A673 (cell line): ENCODE results near the gene TREM1. TPM values are rescaled to one million over a fixed set of nuclear protein-coding genes. Genes with fewer than 3 reads are reported as not detected.

ENCODE experiments used
- BruUV-seq: library from RNA; stranded (reverse); fragments of 400-500 nt; replicated peaks from 2 replicates; lab custom pipeline; 2021; lab: Mats Ljungman, UMichigan
- CTCF ChIA-PET: fragments of 300-600 bp; sonication (Branson Sonifier 250); formaldehyde crosslinking; loops from one replicate; lab custom pipeline; 2022; ENCODE audit warnings: antibody characterized with exemption; lab: Charles Lee
- POLR2A ChIA-PET: fragments of 300-600 bp; sonication (Branson Sonifier 250); formaldehyde crosslinking; loops from one replicate; lab custom pipeline; 2022; ENCODE audit warnings: antibody characterized with exemption; ENCODE audit not compliant: low non-redundant PET; lab: Charles Lee
- DNase-seq: peaks from one replicate; pipeline ENCODE4 v3.0.0-alpha.2; 2015; ENCODE audit warnings: low spot score
- H3K27ac ChIP-seq: fragments of 200-600 bp; sonication (generic); 2 replicates; pipeline ENCODE4 v1.5.1; 2016; ENCODE audit warnings: mixed run types, low read depth, mild to moderate bottlenecking, mixed read lengths, antibody characterized with exemption, low read length; ENCODE audit not compliant: poor library complexity, severe bottlenecking
- H3K27me3 ChIP-seq: fragments of 200-600 bp; sonication (generic); replicated peaks from 2 replicates; pipeline ENCODE4 v1.6.1; 2017; ENCODE audit warnings: mixed run types, low read depth, mild to moderate bottlenecking, mixed read lengths, antibody characterized with exemption, low read length; ENCODE audit not compliant: insufficient read depth, poor library complexity
- H3K36me3 ChIP-seq: fragments of 200-600 bp; sonication (generic); 2 replicates; pipeline ENCODE4 v1.6.1; 2016; ENCODE audit warnings: mixed run types, mild to moderate bottlenecking, mixed read lengths, antibody characterized with exemption, low read length; ENCODE audit not compliant: insufficient read depth, poor library complexity, severe bottlenecking
- H3K4me1 ChIP-seq: fragments of 200-600 bp; sonication (generic); 2 replicates; pipeline ENCODE4 v1.6.1; 2017; ENCODE audit warnings: mixed run types, mild to moderate bottlenecking, mixed read lengths, antibody characterized with exemption, low read length; ENCODE audit not compliant: insufficient read depth, poor library complexity, severe bottlenecking
- H3K4me3 ChIP-seq: fragments of 200-600 bp; sonication (generic); 2 replicates; pipeline ENCODE4 v1.5.1; 2016; ENCODE audit warnings: low read depth, mixed run types, mild to moderate bottlenecking, mixed read lengths, low read length; ENCODE audit not compliant: poor library complexity, severe bottlenecking
- H3K9me3 ChIP-seq: fragments of 200-600 bp; sonication (generic); 2 replicates; pipeline ENCODE4 v1.6.1; 2016; ENCODE audit warnings: mixed run types, low read depth, mild to moderate bottlenecking, mixed read lengths, antibody characterized with exemption, low read length; ENCODE audit not compliant: poor library complexity, severe bottlenecking
- CTCF ChIP-seq: fragments of 300-800, 200-600 bp; sonication (generic); conservative IDR thresholded peaks from 2 replicates; pipeline ENCODE4 v1.5.1; 2017; ENCODE audit warnings: low read depth, mild to moderate bottlenecking, antibody characterized with exemption, low read length, moderate library complexity, mixed read lengths
- EZH2 ChIP-seq: fragments of 200-600 bp; sonication (generic); IDR thresholded peaks from 2 replicates; pipeline ENCODE4 v1.6.1; 2017; ENCODE audit warnings: borderline replicate concordance, low read depth, mild to moderate bottlenecking, mixed read lengths, antibody characterized with exemption, low read length; ENCODE audit not compliant: poor library complexity, severe bottlenecking
- intact Hi-C: fragments of 100-400 bp; cut with micrococcal nuclease; formaldehyde crosslinking; loops from one replicate; pipeline ENCODE4 v1.10.0; 2022; ENCODE audit not compliant: unreplicated experiment
- total RNA-seq: library from RNA; stranded (reverse); gene quantifications from 2 replicates; pipeline ENCODE4 v1.2.3, GENCODE V29; 2021

The TREM1 gene
- total RNA-seq, 1 experiment from 2014 or later = not detected

- TF ChIP-seq CTCF (no peak), EZH2 (no peak)
- POLR2A ChIA-PET = no interaction called here
- no peak overlapping the region for H3K4me3 ChIP-seq
- peaks cover 13% of the 10 kb centered on the region for H3K4me1 ChIP-seq
- H3K27me3 ChIP-seq = peaks cover 13% of the 10 kb centered on the region
- DNase-seq = no peak
- CTCF ChIA-PET = no interaction called here
- no peak overlapping the region for H3K27ac ChIP-seq
- BruUV-seq = no TSS peak
- no peaks in the 10 kb centered on the region for H3K36me3 ChIP-seq
- H3K9me3 ChIP-seq = no peaks in the 10 kb centered on the region
- intact Hi-C loops = no loop called here
Observed at GRCh38 chr6:41331401-41332150, 45.1 kb upstream of the TREM1 start.

GRCh38 chr6:41327177-41327576, 40.7 kb upstream of the TREM1 start:
- BruUV-seq = no TSS peak
- H3K9me3 ChIP-seq = no peaks in the 10 kb centered on the region
- no peaks in the 10 kb centered on the region for H3K4me1 ChIP-seq
- ChIA-PET CTCF (no interaction called here), POLR2A (no interaction called here)
- no peaks in the 10 kb centered on the region for H3K36me3 ChIP-seq
- no peak for TF ChIP-seq EZH2
- TF ChIP-seq CTCF = no peak
- no peak overlapping the region for H3K4me3 ChIP-seq
- intact Hi-C loops = no loop called here
- H3K27me3 ChIP-seq = peaks cover 17% of the 10 kb centered on the region
- H3K27ac ChIP-seq = no peak overlapping the region
- DNase-seq = no peak

GRCh38 chr6:41326092-41326491, 39.6 kb upstream of the TREM1 start:
- no peak overlapping the region for H3K4me3 ChIP-seq
- H3K9me3 ChIP-seq = no peaks in the 10 kb centered on the region
- POLR2A ChIA-PET = no interaction called here
- DNase-seq = no peak
- TF ChIP-seq CTCF (no peak), EZH2 (no peak)
- no peak overlapping the region for H3K27ac ChIP-seq
- CTCF ChIA-PET = no interaction called here
- no TSS peak for BruUV-seq
- intact Hi-C loops = no loop called here
- H3K36me3 ChIP-seq = no peaks in the 10 kb centered on the region
- H3K4me1 ChIP-seq = no peaks in the 10 kb centered on the region
- H3K27me3 ChIP-seq = peaks cover 17% of the 10 kb centered on the region
